GM19193 (cell line): ENCODE measurements around the gene RNFT1.
A peak's percentile ranks its signal among the peaks of the same experiment; 100 is the strongest.

Experiments used
- POLR2A ChIP-seq: IDR thresholded peaks from 4 replicates; pipeline ENCODE4 v1.6.1; 2011; ENCODE audit not compliant: insufficient read depth, insufficient read length; ENCODE audit errors: extremely low read depth

The RNFT1 gene, protein sequence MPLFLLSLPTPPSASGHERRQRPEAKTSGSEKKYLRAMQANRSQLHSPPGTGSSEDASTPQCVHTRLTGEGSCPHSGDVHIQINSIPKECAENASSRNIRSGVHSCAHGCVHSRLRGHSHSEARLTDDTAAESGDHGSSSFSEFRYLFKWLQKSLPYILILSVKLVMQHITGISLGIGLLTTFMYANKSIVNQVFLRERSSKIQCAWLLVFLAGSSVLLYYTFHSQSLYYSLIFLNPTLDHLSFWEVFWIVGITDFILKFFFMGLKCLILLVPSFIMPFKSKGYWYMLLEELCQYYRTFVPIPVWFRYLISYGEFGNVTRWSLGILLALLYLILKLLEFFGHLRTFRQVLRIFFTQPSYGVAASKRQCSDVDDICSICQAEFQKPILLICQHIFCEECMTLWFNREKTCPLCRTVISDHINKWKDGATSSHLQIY

DNA sequence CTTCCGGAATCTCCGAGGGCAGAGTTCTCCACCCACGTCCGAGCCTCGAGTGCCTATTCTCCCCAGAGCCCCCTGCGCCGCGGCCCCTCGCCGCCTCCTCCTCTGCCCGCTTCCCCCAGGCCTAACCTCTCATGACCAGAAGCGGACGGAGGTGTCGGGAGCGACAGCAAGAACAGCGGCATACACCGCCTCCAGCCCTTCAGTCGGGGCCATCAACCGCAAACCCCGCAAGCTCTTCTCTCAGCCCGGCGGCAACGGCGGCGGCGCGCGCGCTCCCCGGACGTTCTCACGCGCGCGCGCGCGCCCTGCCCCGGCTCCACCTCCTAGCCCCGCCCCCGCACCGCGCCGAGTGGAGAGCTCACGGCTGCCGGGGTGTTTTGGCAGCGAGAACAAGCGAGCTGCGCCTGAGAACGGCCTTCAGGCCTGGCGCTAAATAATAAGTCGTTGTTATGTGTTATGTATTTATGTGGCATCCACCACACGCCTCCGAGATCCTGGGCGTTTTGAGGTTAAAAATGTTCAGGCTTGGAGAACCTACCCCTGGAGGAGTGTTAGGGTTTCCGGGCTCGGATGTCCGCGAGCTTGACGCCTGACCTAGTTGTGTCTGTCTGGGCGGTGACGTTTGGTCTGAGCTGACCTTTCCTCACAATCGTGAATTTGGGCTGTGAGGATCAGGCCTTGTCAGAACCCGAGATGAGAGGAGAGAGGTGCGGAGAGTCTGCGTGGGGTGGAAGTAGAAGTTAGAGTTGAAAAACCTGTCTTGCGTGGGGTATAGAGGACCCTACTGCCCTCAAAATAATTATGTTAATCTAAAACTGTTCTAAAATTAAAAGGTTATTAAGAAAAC lies at the start of gene RNFT1:
Gene RNFT1 (minus strand): TSS at position 259 of the 847 bp plus-strand sequence. CDS start 77 bp downstream, at position 182.
- peak; percentile 55 for TF ChIP-seq POLR2A

DNA sequence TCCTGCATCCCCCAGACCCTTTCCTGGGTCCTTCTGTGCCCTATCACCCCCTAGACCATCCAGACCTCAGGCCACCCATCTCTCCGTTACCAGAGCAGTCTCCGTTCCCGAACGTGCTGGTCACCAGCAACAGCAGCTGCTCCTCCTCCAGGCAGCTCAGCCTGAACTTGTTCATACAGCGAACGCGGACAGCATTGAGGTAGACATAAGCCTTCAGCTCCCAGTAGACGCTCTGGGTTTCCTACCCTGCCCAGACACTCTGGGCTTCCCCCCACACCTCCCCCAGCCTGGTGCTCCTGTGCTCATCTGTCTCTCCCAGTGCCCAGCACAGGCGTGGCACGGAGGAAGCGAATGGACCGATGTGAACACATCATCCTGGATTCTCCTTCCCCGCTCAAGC lies 41.6 kb upstream of the RNFT1 start:
- no peak for TF ChIP-seq POLR2A

DNA sequence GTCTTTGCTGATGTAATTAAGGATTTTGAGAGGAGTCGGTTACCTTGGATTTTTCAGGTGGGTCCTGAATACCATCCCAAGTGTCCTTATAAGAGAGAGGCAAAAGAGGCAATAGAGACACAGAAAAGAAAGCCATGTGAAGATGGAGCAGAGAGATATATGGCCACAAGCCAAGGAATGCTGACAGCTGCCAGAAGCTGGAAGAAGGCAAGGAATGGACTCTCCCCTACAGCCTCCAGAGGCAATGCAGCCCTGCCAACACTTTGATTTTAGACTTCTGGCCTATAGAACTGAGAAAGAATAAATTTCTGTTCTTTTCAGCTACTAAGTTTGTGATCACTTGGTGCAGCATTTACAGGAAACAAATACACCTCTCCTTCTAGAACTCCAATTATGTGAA lies 8.2 kb upstream of the RNFT1 start:
- TF ChIP-seq POLR2A: no peak

DNA sequence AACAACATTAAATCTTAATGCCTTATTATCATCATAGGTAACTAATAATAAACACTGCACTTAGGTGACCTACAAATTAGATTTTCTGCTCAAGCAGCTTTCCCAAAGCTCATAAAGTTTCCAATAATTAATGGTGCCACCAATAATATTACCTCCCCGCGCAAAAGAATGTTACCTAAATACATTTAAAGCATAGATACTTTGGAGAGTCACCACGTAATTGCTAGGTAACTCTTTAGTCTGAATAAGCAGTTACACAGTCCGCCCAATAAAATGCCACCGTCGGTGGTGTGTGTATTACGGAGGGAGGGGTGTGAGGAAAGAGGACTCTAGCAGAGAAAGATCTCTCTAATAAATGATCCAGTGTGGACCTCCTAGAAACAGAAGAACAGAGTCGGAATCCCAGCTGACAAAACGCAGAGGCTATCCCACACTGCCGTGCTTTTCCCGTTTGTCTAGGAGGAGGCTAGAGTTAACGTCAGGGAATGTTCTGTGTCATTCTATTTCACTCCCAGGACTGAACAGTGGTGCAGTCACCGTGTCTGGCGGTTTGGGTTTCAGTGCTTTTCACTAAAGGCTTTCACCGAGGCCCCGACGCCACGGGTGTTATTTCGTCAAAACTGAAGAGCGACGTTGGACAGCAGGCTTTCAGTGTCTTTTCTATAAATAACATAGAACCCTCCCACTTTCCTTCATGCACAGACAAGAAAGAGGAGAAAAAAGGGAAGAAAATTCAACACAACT lies 630 bp downstream of the RNFT1 start:
- TF ChIP-seq POLR2A: no peak

DNA sequence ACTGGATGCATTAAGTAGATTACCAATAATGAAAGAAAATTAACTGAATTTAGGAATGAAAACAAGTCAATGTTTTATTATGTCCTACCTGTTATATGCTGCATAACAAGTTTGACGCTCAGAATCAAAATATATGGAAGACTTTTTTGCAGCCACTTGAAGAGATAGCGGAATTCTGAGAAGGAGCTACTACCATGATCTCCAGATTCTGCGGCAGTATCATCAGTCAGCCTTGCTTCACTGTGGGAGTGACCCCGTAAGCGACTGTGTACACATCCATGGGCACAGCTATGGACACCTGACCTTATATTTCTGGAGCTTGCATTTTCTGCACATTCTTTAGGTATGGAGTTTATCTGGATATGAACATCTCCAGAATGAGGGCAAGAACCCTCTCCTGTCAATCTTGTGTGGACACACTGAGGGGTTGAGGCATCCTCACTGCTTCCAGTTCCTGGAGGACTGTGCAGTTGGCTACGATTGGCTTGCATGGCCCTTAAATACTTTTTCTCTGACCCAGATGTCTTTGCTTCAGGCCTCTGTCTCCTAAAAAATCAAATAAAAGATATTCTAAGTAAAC lies 1.7 kb downstream of the RNFT1 start:
- TF ChIP-seq POLR2A: no peak

DNA sequence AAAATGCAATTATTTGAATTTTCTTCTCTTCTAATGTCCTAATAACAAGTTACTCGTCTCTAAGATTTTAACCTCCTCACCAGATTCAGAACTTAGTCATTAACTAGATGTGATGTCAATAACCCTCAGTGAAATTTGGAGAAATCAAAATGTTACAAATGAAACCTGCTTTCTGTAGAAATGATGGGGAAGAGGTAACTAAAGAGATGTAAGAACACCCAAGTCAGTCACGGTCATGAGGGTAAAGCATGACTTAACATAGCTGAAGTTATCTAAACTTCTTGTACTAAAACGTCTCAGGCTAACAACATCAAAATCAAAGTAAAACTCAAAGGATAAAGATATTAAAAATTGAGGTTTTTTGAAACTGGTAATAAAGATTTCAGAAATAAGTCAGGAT lies 9.7 kb downstream of the RNFT1 start:
- TF ChIP-seq POLR2A: no peak

DNA sequence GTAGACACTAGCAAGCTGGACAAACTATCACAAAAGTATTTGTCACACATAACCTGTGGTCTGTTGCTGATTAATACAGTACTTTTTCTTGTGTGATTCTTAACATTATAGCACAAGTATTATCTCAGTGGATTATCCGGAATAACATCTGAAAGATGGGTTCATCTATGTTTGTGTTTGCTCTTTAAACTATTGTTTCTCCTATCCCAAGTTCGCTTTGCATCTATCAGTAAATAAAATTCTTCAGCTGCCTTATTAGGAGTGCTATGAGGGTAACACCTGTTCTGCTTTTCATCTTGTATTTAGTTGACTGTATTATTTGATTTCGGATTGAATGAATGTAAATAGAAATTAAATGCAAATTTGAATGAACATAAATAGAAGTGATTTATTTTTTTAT lies 14.5 kb downstream of the RNFT1 start:
- TF ChIP-seq POLR2A: no peak

DNA sequence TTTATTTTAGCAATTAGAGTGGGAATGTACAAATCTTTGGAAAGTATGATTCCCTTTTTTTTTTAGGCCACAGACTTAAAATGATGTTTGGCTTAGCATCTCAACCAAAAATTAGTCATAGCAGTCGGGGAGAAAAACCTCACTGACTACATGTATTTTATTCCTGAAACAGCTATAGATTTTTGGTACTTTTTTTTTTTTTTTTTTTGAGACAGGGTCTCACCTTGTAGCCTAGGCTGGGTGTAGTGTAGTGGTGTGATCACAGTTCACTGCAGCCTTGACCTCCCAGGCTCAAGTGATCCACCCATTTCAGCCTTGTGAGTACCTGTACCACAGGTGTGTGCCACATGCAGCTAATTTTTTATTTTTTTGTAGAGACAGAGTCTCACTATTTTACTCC lies 23.4 kb downstream of the RNFT1 start:
- no peak for TF ChIP-seq POLR2A

DNA sequence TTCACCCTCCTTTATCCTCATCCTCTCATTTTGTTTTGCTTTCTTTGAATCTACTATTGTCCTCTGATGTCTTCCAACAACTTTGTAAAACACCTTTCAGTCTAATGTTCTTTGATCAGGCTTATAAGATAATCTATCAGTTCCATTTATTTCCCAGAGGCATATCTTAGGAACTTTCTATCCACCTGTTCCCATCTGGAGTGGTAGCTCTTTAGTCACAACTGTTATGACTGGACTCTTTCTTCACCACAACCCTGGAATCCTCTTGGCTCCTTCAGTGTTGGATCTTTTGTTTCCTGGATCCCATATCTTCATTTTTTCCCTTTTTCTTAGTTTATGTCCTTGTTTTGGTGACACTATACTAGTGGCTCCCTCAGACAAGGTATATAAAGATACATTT lies 48.1 kb downstream of the RNFT1 start:
- no peak for TF ChIP-seq POLR2A

DNA sequence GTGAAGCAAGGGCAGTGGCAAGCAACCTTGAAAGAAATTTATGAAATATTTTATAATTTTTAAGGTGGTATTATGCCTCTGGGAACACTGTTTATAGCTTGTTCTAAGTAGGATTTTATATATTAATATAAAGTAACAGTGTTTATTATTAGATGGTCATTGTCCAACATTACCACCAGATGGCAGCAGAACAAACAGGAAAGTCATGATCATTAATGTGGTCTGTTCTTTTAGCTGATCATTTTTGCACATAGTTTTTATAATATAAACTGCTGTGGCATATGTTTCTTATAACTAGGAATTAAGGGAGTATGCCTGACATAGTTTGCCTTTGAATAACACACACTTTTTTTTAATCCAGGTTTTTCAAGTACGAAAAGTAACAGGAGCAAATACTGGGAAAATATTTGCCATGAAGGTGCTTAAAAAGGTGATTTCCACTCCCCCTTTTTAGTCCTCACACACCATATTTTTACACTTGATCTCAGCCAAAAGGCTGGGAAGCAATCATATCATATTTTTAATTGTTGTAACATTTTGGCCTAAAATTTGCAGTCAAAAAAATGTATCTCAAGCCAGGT lies 50.2 kb downstream of the RNFT1 start:
- no peak for TF ChIP-seq POLR2A

DNA sequence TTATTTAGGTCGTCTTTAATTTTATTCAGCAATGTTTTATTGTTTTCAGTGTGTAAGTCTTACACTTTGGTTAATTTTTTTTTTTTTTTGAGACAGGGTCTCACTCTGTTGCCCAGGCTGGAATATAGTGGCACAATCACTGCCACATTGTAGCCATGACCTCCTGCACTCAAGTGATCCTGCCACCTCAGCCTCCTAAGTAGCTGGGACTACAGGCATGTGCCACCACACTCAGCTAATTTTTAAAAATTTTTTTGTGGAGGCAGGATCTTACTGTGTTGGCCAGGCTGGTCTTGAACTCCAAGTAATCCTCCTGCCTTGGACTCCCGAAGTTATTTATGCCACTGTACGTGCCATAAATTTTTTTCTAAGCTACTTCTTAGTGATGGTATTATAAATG lies 57.1 kb downstream of the RNFT1 start:
- no peak for TF ChIP-seq POLR2A

DNA sequence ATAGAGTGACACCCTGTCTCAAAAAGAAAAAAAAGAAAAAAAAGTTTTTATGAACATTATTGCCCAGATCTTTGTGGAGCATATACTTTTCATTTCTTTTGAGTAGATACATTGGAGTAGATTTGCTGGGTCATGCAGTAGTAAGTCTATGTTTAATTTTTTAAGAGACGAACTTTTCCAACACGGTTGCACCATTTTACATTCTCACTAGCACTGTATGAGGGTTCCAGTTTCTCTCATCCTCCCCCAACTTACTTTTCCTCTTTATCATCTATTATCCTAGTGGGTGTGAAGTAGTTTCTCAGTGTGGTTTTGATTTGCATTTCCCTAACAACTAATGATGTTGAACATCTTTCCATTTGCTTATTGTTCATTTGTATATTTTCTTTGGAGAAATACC lies 61.1 kb downstream of the RNFT1 start:
- no peak for TF ChIP-seq POLR2A
